GDM1 (cell line): ENCODE data around the gene GNA14.
"Not testable (repeated sequence)": the region's sequence is repeated elsewhere in the genome, so short reads cannot be mapped to it uniquely, and the experiment has no call there.

Experiments
- DNase-seq: peaks from one replicate; lab custom pipeline; 2025; lab: John Stamatoyannopoulos, UW

The GNA14 gene

GRCh38 chr9:77588271-77588937, 59.7 kb downstream of the GNA14 start:
- DNase-seq: no peak

GRCh38 chr9:77587851-77588250, 60.3 kb downstream of the GNA14 start:
- no peak for DNase-seq

GRCh38 chr9:77587042-77587441, 61.1 kb downstream of the GNA14 start:
- DNase-seq: no peak

- no peak for DNase-seq
Observed at GRCh38 chr9:77586591-77586990, 61.5 kb downstream of the GNA14 start.

- no peak for DNase-seq
Observed at GRCh38 chr9:77585335-77585786, 62.8 kb downstream of the GNA14 start.

GRCh38 chr9:77584927-77585326, 63.2 kb downstream of the GNA14 start:
- DNase-seq: not testable (repeated sequence)

GRCh38 chr9:77582961-77583576, 65.1 kb downstream of the GNA14 start:
- no peak for DNase-seq

- DNase-seq: no peak
Observed at GRCh38 chr9:77582525-77582924, 65.6 kb downstream of the GNA14 start.

GRCh38 chr9:77575785-77576184, 72.3 kb downstream of the GNA14 start:
- no peak for DNase-seq

GRCh38 chr9:77569335-77569734, 78.8 kb downstream of the GNA14 start:
- no peak for DNase-seq

- no peak for DNase-seq
Observed at GRCh38 chr9:77563174-77563573, 84.9 kb downstream of the GNA14 start.

GRCh38 chr9:77562019-77562748, 85.9 kb downstream of the GNA14 start:
- no peak for DNase-seq

- no peak for DNase-seq
Observed at GRCh38 chr9:77561331-77562018, 86.6 kb downstream of the GNA14 start.

- no peak for DNase-seq
Observed at GRCh38 chr9:77556396-77556795, 91.7 kb downstream of the GNA14 start.

GRCh38 chr9:77554586-77555105, 93.5 kb downstream of the GNA14 start:
- no peak for DNase-seq

GRCh38 chr9:77547106-77547730, 100.9 kb downstream of the GNA14 start:
- no peak for DNase-seq

GRCh38 chr9:77546376-77546950, 101.7 kb downstream of the GNA14 start:
- DNase-seq: no peak

- no peak for DNase-seq
Observed at GRCh38 chr9:77544546-77544945, 103.6 kb downstream of the GNA14 start.

GRCh38 chr9:77543131-77543822, 104.8 kb downstream of the GNA14 start:
- no peak for DNase-seq

GRCh38 chr9:77541600-77541999, 106.5 kb downstream of the GNA14 start:
- DNase-seq: no peak

- DNase-seq: no peak
Observed at GRCh38 chr9:77541055-77541454, 107.1 kb downstream of the GNA14 start.
